HepG2 (cell line): Measurements from ENCODE around the gene WSCD2.

Experiments used
- CBFB ChIP-seq: sonication (generic); formaldehyde crosslinking; IDR thresholded peaks from 2 replicates; pipeline ENCODE4 v1.4.0; 2020; ENCODE audit warnings: missing genetic modification reagents
- CREM ChIP-seq, 2 experiments: sonication (generic) in 1 of 2; formaldehyde crosslinking in 1 of 2; IDR thresholded peaks; 2 replicates each; pipeline versions ENCODE4 v1.4.0 to v1.6.1; 2016 to 2020; ENCODE audit warnings: antibody characterized with exemption in 1 of 2, mild to moderate bottlenecking in 1 of 2, missing genetic modification reagents in 1 of 2
- GABPA ChIP-seq, 2 experiments: IDR thresholded peaks; 2 replicates each; pipeline ENCODE4 v1.6.1; 2011 to 2016; ENCODE audit warnings: low read depth in 2 of 2, low read length in 1 of 2, missing biosample characterization in 1 of 2, missing genetic modification characterization in 1 of 2
- MYC ChIP-seq: sonication (generic); formaldehyde crosslinking; IDR thresholded peaks from 2 replicates; pipeline ENCODE4 v1.9.0; 2021; ENCODE audit warnings: missing genetic modification reagents, borderline replicate concordance
- NFRKB ChIP-seq: fragments of 450-650 bp; IDR thresholded peaks from 2 replicates; pipeline ENCODE4 v1.6.1; 2017
- POLR2A ChIP-seq, 2 experiments: IDR thresholded peaks; 2 replicates each; pipeline ENCODE4 v1.6.1; 2011; ENCODE audit warnings: low read depth in 2 of 2, low read length in 2 of 2, mild to moderate bottlenecking in 1 of 2, moderate library complexity in 1 of 2; ENCODE audit not compliant: insufficient read depth in 1 of 2
- POLR2AphosphoS5 ChIP-seq: IDR thresholded peaks from 2 replicates; pipeline ENCODE4 v1.6.1; 2012; ENCODE audit warnings: low read depth, low read length
- SMAD3 ChIP-seq: sonication (generic); formaldehyde crosslinking; IDR thresholded peaks from 2 replicates; pipeline ENCODE4 v1.4.0; 2020; ENCODE audit warnings: missing genetic modification reagents
- ZC3H13 ChIP-seq: sonication (generic); formaldehyde crosslinking; IDR thresholded peaks from 2 replicates; pipeline ENCODE4 v1.8.1; 2023; ENCODE audit warnings: mild to moderate bottlenecking, missing genetic modification reagents, moderate library complexity
- TF ChIP-seq, protein P1 (sequence below): sonication (generic); formaldehyde crosslinking; IDR thresholded peaks from 2 replicates; pipeline ENCODE4 v1.5.0; 2020; ENCODE audit warnings: mild to moderate bottlenecking, missing genetic modification reagents, moderate library complexity
- TF ChIP-seq, protein P2 (sequence below): sonication (generic); formaldehyde crosslinking; IDR thresholded peaks from 2 replicates; pipeline ENCODE4 v1.5.1; 2020; ENCODE audit warnings: mild to moderate bottlenecking, missing genetic modification reagents, moderate library complexity
- TF ChIP-seq, protein P3 (sequence below): sonication (generic); formaldehyde crosslinking; IDR thresholded peaks from 2 replicates; pipeline ENCODE4 v1.5.1; 2020; ENCODE audit warnings: missing genetic modification reagents, mild to moderate bottlenecking, borderline replicate concordance
- TF ChIP-seq, protein P4 (sequence below): sonication (generic); formaldehyde crosslinking; IDR thresholded peaks from 2 replicates; pipeline ENCODE4 v1.5.0; 2020; ENCODE audit warnings: missing genetic modification reagents

DNA sequence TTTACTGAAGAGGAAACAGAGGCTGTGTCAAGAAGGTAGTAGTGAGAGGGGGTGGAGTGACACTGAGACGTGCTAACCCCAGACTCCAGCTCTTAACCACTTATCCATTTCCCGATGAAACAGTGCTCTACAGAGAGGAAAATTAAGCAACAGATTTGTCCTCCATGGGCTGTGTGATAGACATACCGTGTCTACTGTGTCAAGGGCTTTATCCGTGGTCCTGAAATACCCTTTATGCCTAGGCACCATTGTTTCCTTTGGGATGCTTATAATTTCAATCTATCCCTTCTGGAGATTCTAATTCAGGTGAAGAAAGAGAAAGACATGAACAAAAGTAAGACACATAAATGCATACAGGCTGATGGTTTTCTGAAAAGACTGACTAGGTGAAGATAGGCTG, 138.4 kb downstream of the WSCD2 start:
- TF ChIP-seq POLR2A (IDR thresholded peaks at IDR 0.05; ENCODE audit: insufficient read depth in 1 of 2, low read depth in 2 of 2, low read length in 2 of 2) (no peak), SMAD3 (no peak), CBFB (CRISPR knock-in tag) (no peak), MYC (CRISPR knock-in tag) (no peak), GABPA (IDR thresholded peaks at IDR 0.05; ENCODE audit: low read depth, low read length) (no peak), GABPA (CRISPR knock-in tag; IDR thresholded peaks at IDR 0.05; ENCODE audit: low read depth) (no peak), CREM (IDR thresholded peaks at IDR 0.05) (no peak), CREM (CRISPR knock-in tag; IDR thresholded peaks at IDR 0.05) (no peak), POLR2AphosphoS5 (no peak), ZC3H13 (no peak), NFRKB (no peak)
- TF ChIP-seq, protein P1, sequence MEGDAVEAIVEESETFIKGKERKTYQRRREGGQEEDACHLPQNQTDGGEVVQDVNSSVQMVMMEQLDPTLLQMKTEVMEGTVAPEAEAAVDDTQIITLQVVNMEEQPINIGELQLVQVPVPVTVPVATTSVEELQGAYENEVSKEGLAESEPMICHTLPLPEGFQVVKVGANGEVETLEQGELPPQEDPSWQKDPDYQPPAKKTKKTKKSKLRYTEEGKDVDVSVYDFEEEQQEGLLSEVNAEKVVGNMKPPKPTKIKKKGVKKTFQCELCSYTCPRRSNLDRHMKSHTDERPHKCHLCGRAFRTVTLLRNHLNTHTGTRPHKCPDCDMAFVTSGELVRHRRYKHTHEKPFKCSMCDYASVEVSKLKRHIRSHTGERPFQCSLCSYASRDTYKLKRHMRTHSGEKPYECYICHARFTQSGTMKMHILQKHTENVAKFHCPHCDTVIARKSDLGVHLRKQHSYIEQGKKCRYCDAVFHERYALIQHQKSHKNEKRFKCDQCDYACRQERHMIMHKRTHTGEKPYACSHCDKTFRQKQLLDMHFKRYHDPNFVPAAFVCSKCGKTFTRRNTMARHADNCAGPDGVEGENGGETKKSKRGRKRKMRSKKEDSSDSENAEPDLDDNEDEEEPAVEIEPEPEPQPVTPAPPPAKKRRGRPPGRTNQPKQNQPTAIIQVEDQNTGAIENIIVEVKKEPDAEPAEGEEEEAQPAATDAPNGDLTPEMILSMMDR, result no peak
- TF ChIP-seq, protein P2, sequence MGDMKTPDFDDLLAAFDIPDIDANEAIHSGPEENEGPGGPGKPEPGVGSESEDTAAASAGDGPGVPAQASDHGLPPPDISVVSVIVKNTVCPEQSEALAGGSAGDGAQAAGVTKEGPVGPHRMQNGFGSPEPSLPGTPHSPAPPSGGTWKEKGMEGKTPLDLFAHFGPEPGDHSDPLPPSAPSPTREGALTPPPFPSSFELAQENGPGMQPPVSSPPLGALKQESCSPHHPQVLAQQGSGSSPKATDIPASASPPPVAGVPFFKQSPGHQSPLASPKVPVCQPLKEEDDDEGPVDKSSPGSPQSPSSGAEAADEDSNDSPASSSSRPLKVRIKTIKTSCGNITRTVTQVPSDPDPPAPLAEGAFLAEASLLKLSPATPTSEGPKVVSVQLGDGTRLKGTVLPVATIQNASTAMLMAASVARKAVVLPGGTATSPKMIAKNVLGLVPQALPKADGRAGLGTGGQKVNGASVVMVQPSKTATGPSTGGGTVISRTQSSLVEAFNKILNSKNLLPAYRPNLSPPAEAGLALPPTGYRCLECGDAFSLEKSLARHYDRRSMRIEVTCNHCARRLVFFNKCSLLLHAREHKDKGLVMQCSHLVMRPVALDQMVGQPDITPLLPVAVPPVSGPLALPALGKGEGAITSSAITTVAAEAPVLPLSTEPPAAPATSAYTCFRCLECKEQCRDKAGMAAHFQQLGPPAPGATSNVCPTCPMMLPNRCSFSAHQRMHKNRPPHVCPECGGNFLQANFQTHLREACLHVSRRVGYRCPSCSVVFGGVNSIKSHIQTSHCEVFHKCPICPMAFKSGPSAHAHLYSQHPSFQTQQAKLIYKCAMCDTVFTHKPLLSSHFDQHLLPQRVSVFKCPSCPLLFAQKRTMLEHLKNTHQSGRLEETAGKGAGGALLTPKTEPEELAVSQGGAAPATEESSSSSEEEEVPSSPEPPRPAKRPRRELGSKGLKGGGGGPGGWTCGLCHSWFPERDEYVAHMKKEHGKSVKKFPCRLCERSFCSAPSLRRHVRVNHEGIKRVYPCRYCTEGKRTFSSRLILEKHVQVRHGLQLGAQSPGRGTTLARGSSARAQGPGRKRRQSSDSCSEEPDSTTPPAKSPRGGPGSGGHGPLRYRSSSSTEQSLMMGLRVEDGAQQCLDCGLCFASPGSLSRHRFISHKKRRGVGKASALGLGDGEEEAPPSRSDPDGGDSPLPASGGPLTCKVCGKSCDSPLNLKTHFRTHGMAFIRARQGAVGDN (CRISPR knock-in tag), result no peak
- TF ChIP-seq, protein P3, sequence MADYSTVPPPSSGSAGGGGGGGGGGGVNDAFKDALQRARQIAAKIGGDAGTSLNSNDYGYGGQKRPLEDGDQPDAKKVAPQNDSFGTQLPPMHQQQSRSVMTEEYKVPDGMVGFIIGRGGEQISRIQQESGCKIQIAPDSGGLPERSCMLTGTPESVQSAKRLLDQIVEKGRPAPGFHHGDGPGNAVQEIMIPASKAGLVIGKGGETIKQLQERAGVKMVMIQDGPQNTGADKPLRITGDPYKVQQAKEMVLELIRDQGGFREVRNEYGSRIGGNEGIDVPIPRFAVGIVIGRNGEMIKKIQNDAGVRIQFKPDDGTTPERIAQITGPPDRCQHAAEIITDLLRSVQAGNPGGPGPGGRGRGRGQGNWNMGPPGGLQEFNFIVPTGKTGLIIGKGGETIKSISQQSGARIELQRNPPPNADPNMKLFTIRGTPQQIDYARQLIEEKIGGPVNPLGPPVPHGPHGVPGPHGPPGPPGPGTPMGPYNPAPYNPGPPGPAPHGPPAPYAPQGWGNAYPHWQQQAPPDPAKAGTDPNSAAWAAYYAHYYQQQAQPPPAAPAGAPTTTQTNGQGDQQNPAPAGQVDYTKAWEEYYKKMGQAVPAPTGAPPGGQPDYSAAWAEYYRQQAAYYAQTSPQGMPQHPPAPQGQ (CRISPR knock-in tag), result no peak
- TF ChIP-seq, protein P4, sequence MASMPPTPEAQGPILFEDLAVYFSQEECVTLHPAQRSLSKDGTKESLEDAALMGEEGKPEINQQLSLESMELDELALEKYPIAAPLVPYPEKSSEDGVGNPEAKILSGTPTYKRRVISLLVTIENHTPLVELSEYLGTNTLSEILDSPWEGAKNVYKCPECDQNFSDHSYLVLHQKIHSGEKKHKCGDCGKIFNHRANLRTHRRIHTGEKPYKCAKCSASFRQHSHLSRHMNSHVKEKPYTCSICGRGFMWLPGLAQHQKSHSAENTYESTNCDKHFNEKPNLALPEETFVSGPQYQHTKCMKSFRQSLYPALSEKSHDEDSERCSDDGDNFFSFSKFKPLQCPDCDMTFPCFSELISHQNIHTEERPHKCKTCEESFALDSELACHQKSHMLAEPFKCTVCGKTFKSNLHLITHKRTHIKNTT (CRISPR knock-in tag), result no peak
